OCI-LY7 (cell line): ENCODE measurements around the gene C5orf52.

Experiments
- EZH2phosphoT487 ChIP-seq: fragments of 200-600 bp; sonication (generic); IDR thresholded peaks from 2 replicates; pipeline ENCODE4 v1.6.1; 2018; ENCODE audit warnings: low read depth, borderline replicate concordance, mild to moderate bottlenecking, mixed run types, antibody characterized with exemption, low read length, moderate library complexity, mixed read lengths
- TF ChIP-seq, protein P1 (sequence below): fragments of 200-600 bp; sonication (generic); conservative IDR thresholded peaks from 2 replicates; pipeline ENCODE4 v1.5.1; 2014; ENCODE audit warnings: mild to moderate bottlenecking, antibody characterized with exemption, low read length, moderate library complexity, mixed read lengths

GRCh38 chr5:157665467-157666070, 5.8 kb upstream of the C5orf52 start:
- TF ChIP-seq, protein P1, sequence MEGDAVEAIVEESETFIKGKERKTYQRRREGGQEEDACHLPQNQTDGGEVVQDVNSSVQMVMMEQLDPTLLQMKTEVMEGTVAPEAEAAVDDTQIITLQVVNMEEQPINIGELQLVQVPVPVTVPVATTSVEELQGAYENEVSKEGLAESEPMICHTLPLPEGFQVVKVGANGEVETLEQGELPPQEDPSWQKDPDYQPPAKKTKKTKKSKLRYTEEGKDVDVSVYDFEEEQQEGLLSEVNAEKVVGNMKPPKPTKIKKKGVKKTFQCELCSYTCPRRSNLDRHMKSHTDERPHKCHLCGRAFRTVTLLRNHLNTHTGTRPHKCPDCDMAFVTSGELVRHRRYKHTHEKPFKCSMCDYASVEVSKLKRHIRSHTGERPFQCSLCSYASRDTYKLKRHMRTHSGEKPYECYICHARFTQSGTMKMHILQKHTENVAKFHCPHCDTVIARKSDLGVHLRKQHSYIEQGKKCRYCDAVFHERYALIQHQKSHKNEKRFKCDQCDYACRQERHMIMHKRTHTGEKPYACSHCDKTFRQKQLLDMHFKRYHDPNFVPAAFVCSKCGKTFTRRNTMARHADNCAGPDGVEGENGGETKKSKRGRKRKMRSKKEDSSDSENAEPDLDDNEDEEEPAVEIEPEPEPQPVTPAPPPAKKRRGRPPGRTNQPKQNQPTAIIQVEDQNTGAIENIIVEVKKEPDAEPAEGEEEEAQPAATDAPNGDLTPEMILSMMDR: no peak
- TF ChIP-seq EZH2phosphoT487: no peak
